HG03175 (cell line): ENCODE measurements around the gene SHROOM4.

Source experiments
- ATAC-seq: cut with Tn5 transposase; IDR thresholded peaks from one replicate; pipeline ENCODE4 v1.9.1; 2021; ENCODE audit warnings: mild to moderate bottlenecking, moderate library complexity; ENCODE audit not compliant: unreplicated experiment

The SHROOM4 gene

GRCh38 chrX:50707955-50708699, 105.9 kb downstream of the SHROOM4 start:
- ATAC-seq, result no peak

- no peak for ATAC-seq
These were observed 106.6 kb downstream of the SHROOM4 start for GRCh38 chrX:50707405-50707804.

DNA sequence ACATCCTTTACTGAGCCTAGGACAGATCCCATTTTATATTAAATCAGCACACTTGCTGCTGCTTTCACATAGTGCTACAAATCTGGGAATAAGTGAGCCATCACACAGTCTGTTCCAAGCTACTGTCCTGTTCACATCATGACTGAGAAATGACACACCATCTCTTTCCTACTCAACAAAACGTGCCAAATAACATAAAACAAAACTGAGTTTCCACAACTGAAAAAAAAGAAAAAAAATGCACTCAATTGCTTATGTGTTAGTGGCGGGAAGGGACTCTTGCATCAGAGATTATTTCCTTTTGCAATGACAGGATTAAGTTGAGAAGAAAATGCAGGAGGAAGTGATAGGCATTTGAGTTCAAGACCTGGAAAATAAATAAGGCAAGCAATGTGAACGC, 109.0 kb downstream of the SHROOM4 start:
- ATAC-seq, result no peak

DNA sequence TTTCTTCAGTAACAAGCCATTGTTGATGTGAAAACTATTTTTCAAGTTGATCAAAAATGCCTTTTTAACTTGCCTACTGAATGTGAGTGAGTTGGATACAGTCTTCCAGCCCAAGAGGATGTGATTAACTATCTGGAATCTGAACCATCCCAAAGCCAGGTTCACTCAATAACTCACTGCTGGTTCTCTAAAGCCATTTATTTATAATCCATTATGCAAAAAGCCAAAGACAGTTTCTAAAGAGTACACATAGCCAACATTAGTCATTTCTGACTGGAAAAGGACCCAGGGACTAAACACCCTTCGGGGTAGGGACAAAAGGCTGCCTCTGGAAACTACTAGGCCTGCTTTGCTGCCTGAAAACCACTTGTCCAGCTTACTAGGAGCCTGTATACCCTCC, 109.6 kb downstream of the SHROOM4 start:
- ATAC-seq, result no peak

- no peak for ATAC-seq
These were observed 113.1 kb downstream of the SHROOM4 start for GRCh38 chrX:50700921-50701320.

DNA sequence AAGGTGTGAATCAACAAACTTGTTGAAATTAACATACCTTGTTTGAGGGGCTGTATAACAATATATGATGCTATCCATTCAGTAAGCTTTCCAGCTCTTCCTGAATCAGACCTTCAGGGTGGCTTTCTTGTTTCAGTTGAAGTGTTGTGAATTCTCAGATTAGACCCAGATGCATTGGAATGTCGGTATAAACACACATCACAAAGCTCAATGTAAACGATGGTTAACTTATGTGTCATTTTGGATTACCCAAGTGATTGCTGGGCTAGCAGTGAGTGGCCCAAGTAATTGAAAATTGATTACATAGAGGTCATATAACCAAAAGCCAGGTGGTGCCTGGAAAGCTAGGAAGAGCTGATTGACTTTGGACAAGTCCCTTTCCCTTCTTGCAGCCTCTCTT, 115.0 kb downstream of the SHROOM4 start:
- no peak for ATAC-seq

DNA sequence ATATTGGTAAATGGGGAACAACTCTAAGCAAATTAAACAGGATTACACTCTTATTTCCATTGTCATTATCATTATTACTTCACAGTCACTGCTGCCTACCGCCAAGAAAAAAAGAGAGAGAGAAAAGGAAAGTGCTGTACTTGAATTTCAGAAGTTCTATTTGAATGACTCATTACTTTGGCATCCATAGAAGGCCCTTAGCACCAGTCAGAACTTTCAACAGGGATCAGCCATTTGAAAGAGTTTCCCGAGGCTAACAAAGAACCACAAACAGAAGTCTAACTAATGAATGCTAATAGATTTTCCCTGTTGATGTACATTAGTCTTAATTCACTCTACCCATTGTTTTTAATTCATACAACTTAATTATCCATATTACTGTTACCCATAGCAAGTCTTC, 116.3 kb downstream of the SHROOM4 start:
- no peak for ATAC-seq

GRCh38 chrX:50691820-50692219, 122.2 kb downstream of the SHROOM4 start:
- ATAC-seq, result peak; percentile 89

DNA sequence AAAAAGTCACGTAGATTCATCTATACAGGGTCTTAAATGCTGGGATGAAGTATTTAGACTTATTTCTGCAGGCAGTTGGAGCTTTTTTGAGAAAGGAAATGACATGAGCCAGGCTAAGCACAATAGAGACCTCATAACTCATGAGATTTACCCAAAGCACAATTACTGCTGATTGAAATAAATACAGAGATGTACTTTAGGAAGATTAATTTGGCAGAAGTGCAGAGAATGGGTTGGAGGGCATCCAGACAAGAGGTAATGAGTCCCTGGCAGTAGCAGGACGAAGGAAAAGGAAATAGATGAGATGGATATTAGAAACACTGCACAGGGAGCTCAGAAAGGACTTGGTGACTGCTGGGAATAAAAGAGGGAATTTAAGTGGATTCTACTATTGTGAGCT, 129.1 kb downstream of the SHROOM4 start:
- no peak for ATAC-seq

GRCh38 chrX:50680990-50681389, 133.0 kb downstream of the SHROOM4 start:
- no peak for ATAC-seq

DNA sequence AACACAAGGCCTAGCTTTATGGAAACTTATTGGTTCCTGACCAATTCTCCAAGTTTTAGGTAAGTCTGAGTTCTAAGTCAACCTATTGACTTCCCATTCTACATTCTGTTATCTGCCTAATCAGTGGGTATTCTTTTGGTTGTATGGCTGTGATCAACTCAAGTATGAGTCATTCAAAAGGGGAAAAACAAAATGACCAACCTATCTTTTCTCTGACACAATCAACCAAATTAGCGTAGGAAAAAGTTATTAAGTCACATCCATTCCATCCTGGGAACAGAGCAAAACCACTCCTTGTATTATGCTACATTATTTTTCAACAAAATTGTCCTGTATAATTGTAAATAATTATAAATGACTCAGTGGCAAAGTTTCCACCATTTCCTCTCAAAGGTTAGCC, 136.2 kb downstream of the SHROOM4 start:
- no peak for ATAC-seq

- ATAC-seq, result no peak
These were observed 142.3 kb downstream of the SHROOM4 start for GRCh38 chrX:50671661-50672060.

DNA sequence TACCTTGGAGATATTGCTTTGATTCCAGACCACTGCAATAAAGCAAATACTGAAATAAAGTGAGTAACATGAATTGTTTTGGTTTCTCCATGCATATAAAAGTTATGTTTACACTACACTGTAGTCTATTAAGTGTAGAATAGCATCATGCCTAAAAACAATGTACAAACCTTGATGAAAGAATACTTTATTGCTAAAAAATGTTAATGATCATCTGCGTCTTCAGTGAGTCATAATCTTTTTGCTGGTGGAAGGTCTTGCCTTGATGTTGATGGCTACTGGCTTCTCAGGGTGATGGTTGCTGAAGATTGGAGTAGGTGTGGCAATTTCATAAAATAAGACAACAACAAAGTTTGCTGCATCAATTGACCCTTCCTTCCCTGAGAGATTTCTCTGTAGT, 145.1 kb downstream of the SHROOM4 start:
- ATAC-seq, result no peak

GRCh38 chrX:50648156-50648555, 165.8 kb downstream of the SHROOM4 start:
- no peak for ATAC-seq

DNA sequence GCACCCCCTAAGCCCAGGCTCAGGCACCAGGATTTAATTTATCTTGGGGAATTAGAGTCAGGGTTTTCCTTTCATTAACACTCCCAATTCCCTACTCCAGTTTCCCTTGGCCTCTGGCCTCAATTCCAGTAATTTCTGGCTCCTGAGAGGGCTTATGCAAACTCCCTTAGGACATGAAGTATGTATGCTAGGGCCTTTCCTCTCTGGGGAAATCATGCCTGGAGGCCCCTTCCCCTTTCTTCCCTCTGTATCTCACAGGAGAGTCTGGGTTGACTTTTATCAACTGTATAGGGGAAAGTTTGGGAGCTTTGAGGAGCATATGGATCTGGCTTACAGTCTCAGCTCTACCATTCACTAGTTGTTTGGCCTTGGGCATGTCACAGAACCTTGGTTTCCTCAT, 169.5 kb downstream of the SHROOM4 start:
- ATAC-seq, result no peak

DNA sequence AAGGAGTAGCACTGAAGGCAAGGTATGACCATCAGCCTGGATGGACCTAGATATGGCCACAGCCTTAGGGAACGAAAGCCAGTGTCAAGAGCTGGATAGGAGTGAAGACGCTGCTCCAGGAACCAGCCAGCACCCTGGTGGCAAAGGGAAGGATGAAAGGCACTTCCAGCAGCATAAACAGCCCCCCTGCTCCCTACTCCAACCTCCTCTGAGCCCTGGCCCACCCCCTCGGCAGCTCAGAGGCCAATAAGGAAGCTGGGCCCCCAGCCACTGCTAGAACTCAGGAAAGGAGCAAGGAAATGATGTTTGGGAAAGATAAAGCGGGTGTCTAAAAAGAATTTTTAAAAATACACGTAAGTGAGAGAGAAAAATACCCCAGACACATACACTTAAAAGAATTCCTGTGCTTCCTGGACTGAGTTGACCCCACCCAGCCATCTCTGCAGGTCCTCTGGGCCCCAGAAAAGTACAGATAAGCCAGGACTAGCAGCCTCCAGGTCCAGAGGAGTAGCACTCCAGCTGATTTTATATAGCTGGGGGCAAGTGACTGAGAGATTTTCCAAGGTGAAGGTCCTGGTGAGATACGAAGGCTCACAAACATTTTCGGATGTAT, 170.4 kb downstream of the SHROOM4 start:
- ATAC-seq, result no peak

DNA sequence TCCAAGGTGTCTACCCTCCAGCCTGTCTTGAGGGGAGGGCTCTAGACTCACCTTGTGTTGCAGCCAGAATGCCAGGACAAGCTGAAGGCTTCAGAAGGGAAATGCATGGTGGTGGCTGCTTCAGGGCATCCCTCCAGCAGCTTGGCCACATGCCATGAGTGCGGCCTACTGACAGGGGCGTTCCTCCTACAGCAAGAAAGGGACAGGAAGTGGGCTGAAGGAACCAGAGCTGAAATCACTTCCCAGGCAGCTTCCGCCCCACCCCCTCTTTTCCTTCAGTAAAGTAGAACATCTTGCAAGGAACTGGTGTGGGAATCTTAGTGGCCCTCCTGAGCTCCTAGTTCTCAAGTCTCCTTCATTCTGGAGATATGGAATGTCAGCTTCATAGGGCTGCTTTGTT, 175.9 kb downstream of the SHROOM4 start:
- ATAC-seq, result no peak

- ATAC-seq, result no peak
These were observed 178.1 kb downstream of the SHROOM4 start for GRCh38 chrX:50635817-50636365.

DNA sequence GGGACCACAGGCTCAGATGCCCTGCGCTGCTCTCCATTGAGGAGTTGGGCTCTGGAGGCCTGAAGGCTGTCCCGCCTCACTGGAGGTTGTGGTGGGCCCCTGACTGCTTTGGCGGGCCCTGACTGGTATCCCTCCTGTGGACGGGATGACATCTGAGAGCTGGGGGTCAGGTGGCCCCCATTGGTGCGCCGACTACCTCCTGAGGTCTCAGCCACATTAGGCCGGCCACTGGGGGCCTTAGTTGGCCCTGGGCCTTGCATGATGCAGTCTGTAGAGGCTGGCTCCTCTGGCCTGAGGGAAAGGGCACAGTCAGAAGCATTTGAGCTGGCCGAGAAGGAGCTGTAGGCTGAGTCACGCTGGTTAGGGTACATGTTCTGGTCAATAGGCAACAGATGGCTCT, 178.8 kb downstream of the SHROOM4 start:
- ATAC-seq, result no peak

GRCh38 chrX:50629774-50630173, 184.2 kb downstream of the SHROOM4 start:
- ATAC-seq, result no peak

DNA sequence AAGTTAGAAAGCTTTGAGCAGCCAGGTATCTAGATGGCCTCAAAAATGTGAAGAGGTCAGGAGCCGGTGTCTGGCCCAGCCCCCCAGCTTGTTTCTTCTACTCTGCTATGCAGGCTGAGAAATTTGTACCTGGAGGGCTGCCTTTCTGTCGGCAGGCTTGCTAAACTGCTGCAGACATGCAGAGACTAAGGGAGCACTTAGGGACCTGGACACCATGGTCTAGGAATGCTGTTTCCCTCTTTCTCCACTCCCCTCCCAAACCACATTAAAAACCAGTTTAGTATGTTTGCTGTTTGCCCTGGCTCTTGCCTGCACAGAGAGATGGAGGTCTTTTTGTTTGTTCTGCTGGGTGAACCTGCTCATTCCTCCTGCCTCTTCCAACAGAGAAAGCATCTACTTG, 186.3 kb downstream of the SHROOM4 start:
- no peak for ATAC-seq

GRCh38 chrX:50626432-50626831, 187.6 kb downstream of the SHROOM4 start:
- no peak for ATAC-seq
